GM12891 (cell line): ENCODE results near the gene BSPRY.

Experiments
- DNase-seq: peaks from one replicate; pipeline ENCODE4 v3.0.0; 2011; ENCODE audit warnings: low spot score; ENCODE audit not compliant: insufficient read length
- FAIRE-seq: peaks from 2 replicates; lab custom pipeline; 2011; peaks lifted over from hg19 to GRCh38; lab: Jason Lieb, UNC
- PAX5 ChIP-seq: IDR thresholded peaks from 2 replicates; pipeline ENCODE4 v1.6.1; 2011; ENCODE audit warnings: low read length, moderate library complexity, mild to moderate bottlenecking; ENCODE audit not compliant: insufficient read depth, severe bottlenecking
- POLR2A ChIP-seq: IDR thresholded peaks from 2 replicates; pipeline ENCODE4 v1.6.1; 2011; ENCODE audit warnings: low read depth, low read length, control low read depth
- POLR2AphosphoS5 ChIP-seq: IDR thresholded peaks from 2 replicates; pipeline ENCODE4 v1.6.1; 2011; ENCODE audit warnings: low read depth, low read length, control low read depth
- POU2F2 ChIP-seq: IDR thresholded peaks from 2 replicates; pipeline ENCODE4 v1.6.1; 2011; ENCODE audit warnings: low read depth, mild to moderate bottlenecking, control low read depth, low read length, moderate library complexity
- SPI1 ChIP-seq: IDR thresholded peaks from 2 replicates; pipeline ENCODE4 v1.6.1; 2011; ENCODE audit warnings: low read depth, low read length, control low read depth
- TAF1 ChIP-seq: IDR thresholded peaks from 2 replicates; pipeline ENCODE4 v1.6.1; 2011; ENCODE audit warnings: low read depth, low read length, control low read depth

BSPRY gene

DNA sequence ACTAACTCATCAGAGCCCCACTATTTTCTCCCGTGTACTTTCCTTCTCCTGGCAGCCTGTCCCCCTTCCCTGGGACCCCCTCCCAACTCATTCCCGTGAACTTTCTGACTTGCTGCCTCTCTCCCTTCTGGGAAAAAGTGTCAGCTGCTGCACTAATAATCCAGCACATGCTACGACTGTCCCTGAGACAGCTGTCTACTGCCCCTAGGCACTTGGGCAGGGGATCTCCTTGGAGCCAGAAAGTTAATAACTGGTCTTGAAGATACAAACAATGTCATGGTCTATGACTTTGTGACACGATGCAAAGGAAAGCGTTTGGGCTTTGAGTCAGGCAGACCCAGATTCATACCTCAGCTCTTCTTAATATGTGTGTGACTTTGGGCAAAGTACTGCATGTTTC lies 36.1 kb upstream of the BSPRY start:
- DNase-seq (no peak), FAIRE-seq (no peak)
- TF ChIP-seq SPI1 (no peak), POU2F2 (no peak), PAX5 (no peak), TAF1 (no peak), POLR2AphosphoS5 (no peak), POLR2A (no peak)

DNA sequence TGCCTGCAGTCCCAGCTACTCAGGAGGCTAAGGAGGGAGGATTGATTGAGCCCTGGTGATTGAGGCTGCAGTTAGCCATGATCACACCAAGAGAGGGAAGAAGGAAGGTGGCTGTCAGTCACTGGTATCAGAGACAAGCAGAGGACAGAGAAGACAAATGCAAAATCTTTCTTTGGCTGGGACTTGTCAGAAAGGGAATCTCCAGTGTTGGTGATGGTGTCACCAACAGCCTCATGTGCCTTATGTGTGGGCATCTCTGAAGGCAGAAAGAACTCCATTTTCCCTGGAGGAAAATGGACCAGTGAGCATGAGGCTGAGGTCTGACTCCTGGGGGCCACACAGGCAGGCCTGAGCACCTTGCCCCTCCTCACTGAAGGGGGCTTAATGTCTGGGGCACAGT lies 34.1 kb upstream of the BSPRY start:
- TF ChIP-seq POU2F2 (no peak), TAF1 (no peak), SPI1 (no peak), POLR2A (no peak), PAX5 (no peak), POLR2AphosphoS5 (no peak)
- DNase-seq = no peak
- no peak for FAIRE-seq

DNA sequence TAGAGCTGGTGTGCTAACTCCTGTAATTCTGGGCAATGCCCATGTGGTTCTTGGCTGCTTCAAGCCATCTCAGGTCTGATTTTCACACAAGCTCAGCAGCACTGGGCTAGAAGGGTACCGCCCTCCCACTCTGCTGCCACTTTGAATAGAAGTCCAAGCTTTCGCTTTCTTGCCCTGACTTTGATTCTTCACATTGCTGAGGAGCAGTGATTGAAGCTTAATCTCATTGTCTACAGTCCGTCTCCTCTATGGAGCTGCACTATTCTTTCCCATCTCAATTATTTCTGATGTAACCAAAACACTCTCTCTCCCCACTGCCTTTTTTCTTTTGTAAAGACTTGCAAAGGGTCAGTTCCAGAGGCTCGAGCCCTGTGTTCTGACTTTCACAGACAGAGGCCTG lies 33.3 kb upstream of the BSPRY start:
- no peak for TF ChIP-seq POU2F2
- TF ChIP-seq TAF1 = no peak
- no peak for TF ChIP-seq POLR2A
- TF ChIP-seq PAX5 = no peak
- TF ChIP-seq SPI1 = no peak
- TF ChIP-seq POLR2AphosphoS5 = no peak
- no peak for FAIRE-seq
- no peak for DNase-seq

DNA sequence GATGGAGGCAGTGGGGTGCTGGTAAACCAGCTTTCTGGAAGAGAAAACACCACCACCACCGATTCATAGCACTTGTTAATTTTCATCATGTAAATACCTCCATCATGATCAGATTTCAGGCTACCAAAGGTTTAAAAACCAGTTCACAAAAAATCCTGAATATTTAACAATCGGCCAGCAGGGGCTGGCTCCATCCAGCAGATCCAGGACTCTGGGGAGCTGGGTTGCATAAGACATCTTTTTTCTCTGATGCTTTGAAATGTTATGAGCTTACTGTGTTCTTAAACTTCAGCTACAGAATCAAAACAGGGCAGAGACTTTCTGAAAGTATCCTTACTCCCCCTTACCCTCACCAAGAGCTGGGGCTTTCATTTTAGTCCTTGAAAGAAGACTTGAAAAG lies 31.6 kb upstream of the BSPRY start:
- DNase-seq (no peak), FAIRE-seq (no peak)

DNA sequence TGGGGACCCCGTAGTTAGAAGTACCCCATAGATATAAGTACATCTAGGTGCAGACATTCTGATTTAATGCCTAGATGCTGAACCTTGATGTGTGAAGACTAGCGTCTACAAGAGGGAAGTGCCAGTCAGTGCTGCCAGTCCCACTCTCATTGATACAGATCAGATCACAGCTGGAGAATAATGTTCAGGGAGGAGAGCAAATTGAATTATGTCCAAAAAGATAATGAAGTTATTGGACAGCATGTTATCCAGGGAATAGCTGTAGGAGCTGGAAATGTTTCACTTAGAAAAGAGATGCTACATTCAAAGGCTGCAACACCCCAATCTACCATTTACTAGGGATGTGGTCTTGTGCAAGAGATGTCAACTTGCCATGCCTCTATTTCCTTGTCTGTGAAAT lies 30.3 kb upstream of the BSPRY start:
- FAIRE-seq (no peak), DNase-seq (no peak)
- no peak for TF ChIP-seq TAF1
- no peak for TF ChIP-seq SPI1
- TF ChIP-seq POLR2AphosphoS5 = no peak
- no peak for TF ChIP-seq PAX5
- TF ChIP-seq POU2F2 = no peak
- TF ChIP-seq POLR2A = no peak

More for the DNA sequence above, 31.6 kb upstream of the BSPRY start:
- TF ChIP-seq PAX5 (no peak), TAF1 (no peak), POLR2AphosphoS5 (no peak), POU2F2 (no peak), SPI1 (no peak), POLR2A (no peak)

DNA sequence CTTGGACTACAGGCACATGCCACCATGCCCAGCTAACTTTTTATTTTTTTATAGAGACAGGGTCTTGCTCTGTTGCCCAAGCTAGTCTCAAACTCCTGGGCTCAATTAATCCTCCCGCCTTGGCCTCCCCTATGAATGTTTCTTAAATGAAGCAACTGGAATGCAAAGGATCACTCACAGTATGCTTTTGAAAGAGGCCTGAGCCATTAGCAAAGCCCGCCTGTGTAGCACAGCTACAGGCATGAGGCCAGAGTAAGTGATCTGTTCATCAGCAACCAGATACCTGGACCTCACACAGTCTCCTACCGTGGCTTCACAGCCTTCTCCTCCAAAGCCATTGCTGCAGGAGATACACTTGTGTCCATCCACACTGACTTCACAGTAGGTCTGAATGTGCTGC lies 29.3 kb upstream of the BSPRY start:
- no peak for TF ChIP-seq TAF1
- no peak for TF ChIP-seq PAX5
- TF ChIP-seq POLR2A = no peak
- no peak for TF ChIP-seq POLR2AphosphoS5
- TF ChIP-seq POU2F2 = no peak
- no peak for TF ChIP-seq SPI1
- FAIRE-seq (no peak), DNase-seq (no peak)

DNA sequence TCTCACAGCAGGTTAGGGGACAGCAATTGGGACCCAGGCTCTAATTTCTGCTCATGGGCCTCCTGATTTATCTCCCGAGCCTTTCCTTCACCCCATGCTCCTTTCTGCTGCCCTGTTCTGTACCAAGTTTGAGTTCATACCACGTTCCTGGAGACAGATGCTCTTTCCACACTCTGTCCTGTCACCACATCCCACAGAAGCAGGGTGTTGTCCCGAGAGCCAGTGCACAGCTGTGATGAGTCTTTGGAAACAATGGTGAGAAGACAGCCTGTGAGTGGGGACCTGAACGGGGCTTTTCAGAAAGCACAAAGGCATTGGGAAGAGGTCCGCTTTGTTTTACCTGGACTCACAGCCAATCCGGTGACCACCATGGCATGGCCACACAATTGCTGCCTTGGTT lies 26.7 kb upstream of the BSPRY start:
- no peak for DNase-seq
- FAIRE-seq = no peak
- no peak for TF ChIP-seq SPI1
- no peak for TF ChIP-seq POLR2AphosphoS5

DNA sequence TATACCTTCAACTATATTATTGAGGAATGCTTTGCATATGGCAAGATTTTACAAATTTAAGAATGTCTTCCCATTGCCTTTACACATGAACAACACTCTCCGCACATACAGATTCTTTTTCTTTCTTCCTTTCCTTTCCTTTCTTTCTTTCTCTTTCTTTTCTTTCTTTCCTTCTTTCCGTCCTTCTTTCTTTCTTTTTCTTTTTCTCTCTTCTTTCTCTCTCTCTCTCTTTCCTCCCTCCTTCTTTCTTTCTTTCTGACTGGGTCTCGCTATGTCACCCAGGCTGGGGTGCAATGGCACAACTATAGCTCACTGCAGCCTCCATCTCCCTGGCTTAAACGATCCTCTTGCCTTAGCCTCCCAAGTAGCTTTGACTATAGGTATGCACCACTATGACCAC lies 23.1 kb upstream of the BSPRY start:
- DNase-seq (no peak), FAIRE-seq (no peak)

DNA sequence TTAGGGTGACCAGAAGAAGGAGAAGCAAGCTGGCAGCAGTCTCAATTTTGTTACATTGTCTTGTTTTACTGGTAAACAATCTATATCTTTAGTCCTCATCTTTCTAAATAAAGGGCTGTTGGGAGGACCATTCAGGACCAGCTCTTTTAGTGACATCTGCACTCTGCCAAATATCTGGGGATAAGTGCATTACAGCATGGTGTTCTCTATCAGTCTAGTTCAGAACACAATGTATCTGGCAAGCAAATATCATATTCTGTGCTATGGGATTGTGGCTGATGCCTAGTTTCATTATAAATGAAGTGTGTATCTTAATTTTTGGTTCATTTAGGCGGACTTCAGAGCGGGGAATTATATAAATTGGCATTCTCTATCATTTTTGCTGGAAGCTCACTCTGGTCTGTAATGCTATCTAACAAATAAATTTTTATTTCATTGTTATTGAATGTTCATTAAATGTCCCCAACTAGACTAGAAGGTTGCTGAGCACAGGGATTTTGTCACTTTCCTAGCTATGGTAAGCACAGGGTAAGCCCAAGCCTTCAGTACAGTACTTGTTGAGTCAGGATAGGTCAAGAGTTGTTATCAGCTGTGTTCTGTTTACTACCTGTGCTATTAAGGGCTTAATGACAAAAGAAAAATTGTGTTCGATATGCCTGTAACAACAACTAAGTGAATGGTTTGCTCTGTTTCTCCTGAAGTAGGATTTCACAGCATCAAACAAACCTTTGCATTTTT lies 21.1 kb upstream of the BSPRY start:
- DNase-seq (no peak), FAIRE-seq (no peak)
- no peak for TF ChIP-seq POU2F2
- no peak for TF ChIP-seq PAX5

More for the DNA sequence above, 23.1 kb upstream of the BSPRY start:
- TF ChIP-seq SPI1 (no peak), POU2F2 (no peak), POLR2A (no peak), TAF1 (no peak), POLR2AphosphoS5 (no peak), PAX5 (no peak)

DNA sequence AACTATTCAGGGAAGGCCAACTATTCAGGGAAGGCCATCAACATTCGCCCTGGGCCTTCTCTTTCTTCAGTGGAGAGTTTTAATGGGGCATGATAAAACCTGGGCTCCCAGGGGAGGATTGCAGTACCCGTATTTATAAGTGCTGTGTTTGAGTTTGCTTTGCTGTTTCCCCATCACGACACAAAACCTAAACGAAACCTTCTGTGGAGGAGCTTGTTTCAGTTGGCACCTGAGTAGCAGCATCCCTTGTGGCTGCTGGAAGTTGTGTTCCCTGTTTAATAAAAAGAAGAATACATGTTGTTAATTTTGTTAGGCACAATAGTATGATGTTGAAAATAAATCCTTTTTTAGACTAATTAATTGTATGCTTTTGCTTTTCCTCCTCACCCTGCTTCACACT lies 17.6 kb upstream of the BSPRY start:
- TF ChIP-seq POLR2A (no peak), POU2F2 (no peak), POLR2AphosphoS5 (no peak), SPI1 (no peak), TAF1 (no peak), PAX5 (no peak)
- no peak for DNase-seq
- no peak for FAIRE-seq
